HG03460 (cell line): ENCODE measurements around the gene URM1.
"Not testable (repeated sequence)": the region's sequence is repeated elsewhere in the genome, so short reads cannot be mapped to it uniquely, and the experiment has no call there.

Experiments used
- ATAC-seq: cut with Tn5 transposase; IDR thresholded peaks from one replicate; pipeline ENCODE4 v1.9.1; 2021; ENCODE audit not compliant: unreplicated experiment

URM1 gene

GRCh38 chr9:128406848-128407391 lies 35.7 kb downstream of the URM1 start:
- ATAC-seq: no peak

- ATAC-seq: no peak
Measured at GRCh38 chr9:128408963-128409431, 37.8 kb downstream of the URM1 start.

DNA sequence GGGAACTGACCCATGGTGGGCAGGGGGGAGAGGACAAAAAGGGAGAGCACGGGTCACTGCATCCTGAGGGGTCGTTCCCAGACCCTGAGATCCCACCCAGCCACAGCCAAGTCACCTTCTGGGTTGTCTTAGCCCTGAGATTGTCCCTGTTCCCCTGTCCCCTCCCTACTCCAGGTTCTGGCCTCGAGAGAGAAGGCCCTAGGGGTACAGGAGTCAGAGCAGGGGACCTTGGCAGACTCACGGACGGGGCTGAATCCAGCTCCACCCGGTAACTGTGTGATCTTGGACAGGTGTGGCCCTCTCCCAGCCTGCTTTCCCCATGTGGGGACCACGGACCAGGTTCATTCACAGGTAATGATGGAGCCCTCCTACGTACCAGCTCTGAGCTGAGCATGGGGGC lies 38.3 kb downstream of the URM1 start:
- no peak for ATAC-seq

- ATAC-seq: no peak
Measured at GRCh38 chr9:128409978-128410377, 38.8 kb downstream of the URM1 start.

DNA sequence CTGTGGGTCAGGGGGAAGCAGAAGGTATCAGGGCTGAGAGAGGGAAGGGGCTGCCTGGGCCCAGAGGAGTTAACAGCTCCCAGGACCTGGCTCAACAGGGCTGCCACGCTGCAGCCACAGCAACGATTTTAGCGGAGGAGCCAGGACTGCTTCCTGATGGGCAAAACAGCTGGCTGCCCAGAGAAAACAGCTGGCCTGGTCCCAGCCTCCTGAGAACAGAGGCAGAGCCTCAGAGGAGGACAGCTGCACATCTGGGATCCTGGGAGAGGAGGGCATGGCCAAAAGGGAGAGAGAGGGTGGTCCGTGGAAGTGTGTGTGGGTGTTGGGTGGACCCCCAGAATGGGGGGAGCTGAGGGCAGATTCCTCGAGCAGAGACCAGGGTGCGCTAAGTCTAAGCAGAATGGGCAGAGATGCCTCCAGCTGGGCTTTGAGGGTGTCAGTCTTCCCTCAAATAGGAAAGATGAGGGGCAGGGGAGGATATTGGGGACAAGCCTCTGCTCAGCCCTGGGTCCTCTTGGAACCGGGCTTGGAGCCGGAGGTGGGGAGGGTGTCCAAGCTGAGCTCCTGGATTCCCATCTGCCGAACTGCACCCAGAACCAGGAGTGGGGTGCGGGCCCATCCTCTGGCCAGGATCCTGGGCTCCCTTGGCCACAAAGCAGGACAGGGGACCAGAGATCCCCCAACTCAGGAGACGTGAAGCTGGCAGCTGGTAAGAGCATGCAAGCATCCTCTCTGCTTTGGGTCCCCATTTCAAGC lies 40.4 kb downstream of the URM1 start:
- no peak for ATAC-seq

- no peak for ATAC-seq
Measured at GRCh38 chr9:128412120-128412790, 41.1 kb downstream of the URM1 start.

- not testable (repeated sequence) for ATAC-seq
Measured at GRCh38 chr9:128413728-128414127, 42.6 kb downstream of the URM1 start.

DNA sequence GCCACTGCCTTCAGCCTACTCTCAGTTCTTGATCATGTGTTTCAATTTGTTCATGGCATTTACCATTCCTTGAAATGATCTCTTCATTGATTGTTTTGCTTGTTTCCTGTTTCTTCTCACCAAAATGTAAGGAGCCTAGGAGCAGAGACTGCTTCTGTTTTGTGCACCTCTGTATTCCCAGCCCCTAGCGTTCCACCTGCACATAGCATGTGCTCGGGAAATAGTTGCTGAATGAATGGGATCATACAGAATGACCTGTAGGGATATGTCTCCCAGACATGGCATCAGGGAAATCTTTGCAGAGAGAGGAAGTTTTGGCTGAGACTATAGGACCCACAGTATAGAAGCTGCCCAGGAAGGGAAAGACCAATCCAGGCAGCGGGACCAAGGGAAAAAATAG lies 43.3 kb downstream of the URM1 start:
- ATAC-seq: no peak

GRCh38 chr9:128415281-128415680 lies 44.1 kb downstream of the URM1 start:
- no peak for ATAC-seq

DNA sequence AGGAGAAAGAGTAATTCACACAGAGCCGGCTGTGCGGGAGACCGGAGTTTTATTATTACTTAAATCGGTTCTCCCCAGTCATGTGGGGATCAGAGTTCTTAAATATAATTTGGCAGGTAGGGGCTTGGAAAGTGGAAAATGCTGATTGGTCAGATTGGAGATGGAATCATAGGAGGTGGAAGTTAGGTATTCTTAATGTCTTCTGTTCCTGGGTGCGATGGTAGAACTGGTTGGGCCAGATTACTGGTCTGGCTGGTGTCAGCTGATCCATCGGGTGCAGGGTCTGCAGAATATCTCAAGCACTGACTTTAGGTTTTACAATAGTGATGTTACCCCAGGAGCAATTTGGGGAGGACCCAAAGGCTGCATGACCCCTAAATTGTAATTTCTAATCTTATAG lies 44.8 kb downstream of the URM1 start:
- no peak for ATAC-seq

- ATAC-seq: no peak
Measured at GRCh38 chr9:128416432-128417019, 45.4 kb downstream of the URM1 start.

DNA sequence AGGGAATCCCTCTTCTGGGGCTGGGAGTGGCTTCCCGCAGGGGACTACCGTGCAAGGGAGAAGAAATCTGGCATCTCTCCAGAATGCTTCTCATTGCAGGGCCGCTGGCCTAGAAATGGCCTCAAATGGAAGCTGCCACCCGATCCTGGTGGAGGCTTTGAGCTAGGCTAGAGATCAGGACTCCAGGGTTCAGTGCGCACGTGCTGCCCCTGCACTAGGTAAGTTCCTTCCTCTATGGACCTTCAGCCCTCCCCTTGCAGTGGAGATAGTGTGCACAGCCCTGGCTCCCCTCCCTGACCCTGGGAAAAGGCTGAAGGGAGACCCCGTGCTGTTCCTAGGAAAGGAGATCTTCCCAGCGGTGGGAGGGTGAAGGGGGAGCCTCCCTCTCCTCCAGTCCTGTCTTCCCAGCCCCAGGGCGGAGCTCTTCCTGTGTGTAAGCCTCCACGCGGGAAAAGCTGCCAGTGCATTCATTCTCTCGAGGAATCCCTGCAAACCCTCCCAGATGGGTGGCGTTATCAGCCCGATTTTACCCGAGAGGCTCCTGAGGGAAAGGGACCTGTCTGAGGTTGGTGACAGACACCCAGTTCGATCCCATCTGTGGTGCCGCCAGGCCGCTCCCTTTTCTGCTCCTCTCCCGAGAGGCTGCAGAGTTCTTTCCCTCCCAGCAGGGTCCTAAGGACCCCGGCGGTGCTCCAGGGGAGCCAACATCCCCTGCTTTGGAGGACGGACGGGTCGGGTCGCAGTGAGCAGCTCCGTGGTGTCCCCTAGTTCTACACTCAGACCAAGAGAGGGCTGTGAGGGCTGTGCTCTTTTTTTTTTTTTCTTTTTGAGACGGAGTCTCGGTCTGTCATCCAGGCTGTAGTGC lies 48.1 kb downstream of the URM1 start:
- ATAC-seq: no peak

DNA sequence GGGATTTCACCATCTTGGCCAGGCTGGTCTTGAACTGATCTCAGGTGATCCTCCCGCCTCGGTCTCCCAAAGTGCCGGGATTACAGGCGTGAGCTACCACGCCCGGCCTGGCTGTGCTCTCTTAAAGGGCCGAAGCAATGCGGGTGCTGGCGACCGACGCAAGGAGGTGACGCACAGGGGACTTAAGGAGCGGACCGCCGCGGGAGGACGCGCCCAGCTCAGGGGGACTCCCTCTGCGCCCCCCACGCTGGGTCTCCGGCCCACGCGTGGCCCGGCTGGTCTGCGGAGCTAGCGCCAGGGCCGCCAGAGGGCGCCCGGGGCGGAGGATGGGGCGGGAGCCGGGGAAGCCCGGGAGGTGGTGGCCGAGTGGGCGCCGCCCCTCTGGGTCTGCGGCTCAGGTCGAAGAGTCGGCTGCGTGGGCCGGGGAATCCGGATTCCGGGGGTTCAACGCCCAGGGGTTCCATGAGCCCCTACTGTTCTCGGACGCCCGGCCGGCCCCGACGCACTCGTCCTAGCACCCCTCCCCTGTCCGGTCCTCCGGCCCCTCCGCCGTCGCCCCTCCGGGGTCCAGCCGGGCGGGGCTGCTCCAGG lies 49.0 kb downstream of the URM1 start:
- peak; percentile 76 for ATAC-seq

DNA sequence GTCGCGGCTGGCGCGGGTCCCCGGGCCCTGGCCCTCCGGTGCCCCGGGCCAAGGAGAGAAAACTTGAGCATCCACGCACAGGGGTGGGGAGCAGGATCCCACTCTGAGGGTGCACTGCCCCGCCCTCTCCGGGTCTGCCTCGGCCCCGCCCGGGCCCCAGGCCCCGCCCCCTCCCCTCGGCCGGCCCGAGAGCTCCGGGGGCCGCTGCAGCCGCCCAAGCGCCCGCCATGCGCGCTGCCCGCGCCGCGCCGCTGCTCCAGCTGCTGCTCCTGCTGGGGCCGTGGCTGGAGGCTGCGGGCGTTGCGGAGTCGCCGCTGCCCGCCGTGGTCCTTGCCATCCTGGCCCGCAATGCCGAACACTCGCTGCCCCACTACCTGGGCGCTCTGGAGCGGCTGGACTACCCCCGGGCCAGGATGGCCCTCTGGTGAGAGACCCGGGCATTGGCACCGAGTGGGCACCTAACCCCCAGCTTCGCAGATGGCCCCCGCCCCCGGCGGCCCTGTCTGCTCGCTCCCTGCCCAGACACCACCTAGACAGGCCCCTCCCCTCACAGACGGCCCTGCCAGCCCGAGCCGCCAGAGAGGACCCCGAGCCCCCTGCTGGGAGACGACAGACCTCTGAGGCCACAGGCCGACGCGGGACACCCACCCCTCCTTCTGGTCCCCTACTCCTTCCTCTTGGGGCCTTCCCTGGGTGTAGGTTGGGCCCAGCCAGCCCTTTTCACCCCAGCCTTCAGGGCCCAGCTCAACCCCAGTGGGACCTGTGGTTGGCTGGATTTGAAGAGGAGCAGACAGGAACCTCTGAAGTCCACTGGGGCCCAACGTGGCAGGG lies 49.7 kb downstream of the URM1 start, which contains the start of gene CERCAM:
CERCAM (plus strand) TSS at position 207 of the 831 bp plus-strand sequence; CDS start at position 228, 21 bp downstream.
- peak; percentile 81 for ATAC-seq

GRCh38 chr9:128421482-128421996 lies 50.4 kb downstream of the URM1 start:
- no peak for ATAC-seq

- ATAC-seq: not testable (repeated sequence)
Measured at GRCh38 chr9:128422022-128422782, 51.0 kb downstream of the URM1 start.

DNA sequence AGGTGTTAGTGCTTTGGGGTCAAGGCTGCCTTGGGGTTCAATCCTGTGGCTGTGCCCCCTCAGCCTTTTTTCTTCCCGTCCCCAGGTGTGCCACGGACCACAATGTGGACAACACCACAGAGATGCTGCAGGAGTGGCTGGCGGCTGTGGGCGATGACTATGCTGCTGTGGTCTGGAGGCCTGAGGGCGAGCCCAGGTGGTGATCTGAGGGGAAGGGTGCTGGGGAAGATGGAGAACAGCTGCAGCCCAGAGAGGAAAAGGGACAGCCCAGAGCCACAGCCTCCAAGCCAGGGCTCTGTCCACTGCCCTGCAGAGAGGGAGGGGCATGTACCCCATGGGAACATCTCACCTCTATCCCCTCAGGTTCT lies 51.6 kb downstream of the URM1 start:
- no peak for ATAC-seq

GRCh38 chr9:128423356-128423755 lies 52.2 kb downstream of the URM1 start:
- ATAC-seq: not testable (repeated sequence)
